D721Med (cell line): ENCODE results near the gene TPI1.
"Not testable (repeated sequence)": the region's sequence is repeated elsewhere in the genome, so short reads cannot be mapped to it uniquely, and the experiment has no call there.

ENCODE experiments used
- DNase-seq: peaks from one replicate; pipeline ENCODE4 v3.0.0; 2011; ENCODE audit warnings: low spot score; ENCODE audit not compliant: insufficient read length
- FAIRE-seq: peaks from 2 replicates; lab custom pipeline; 2011; peaks lifted over from hg19 to GRCh38; lab: Jason Lieb, UNC
- CTCF ChIP-seq: IDR thresholded peaks from 2 replicates; pipeline ENCODE4 v1.5.1; 2012; ENCODE audit warnings: mild to moderate bottlenecking, control low read depth; ENCODE audit not compliant: insufficient read depth; ENCODE audit errors: missing control alignments

TPI1 gene

GRCh38 chr12:6883252-6883651, 15.9 kb downstream of the TPI1 start:
- DNase-seq (no peak), FAIRE-seq (no peak)
- no peak for TF ChIP-seq CTCF

- FAIRE-seq (no peak), DNase-seq (no peak)
- TF ChIP-seq CTCF, result no peak
Measured at GRCh38 chr12:6883683-6884082, 16.4 kb downstream of the TPI1 start.

GRCh38 chr12:6884539-6884938, 17.2 kb downstream of the TPI1 start:
- TF ChIP-seq CTCF, result no peak
- DNase-seq (no peak), FAIRE-seq (no peak)

GRCh38 chr12:6886206-6886999, 19.1 kb downstream of the TPI1 start:
- FAIRE-seq, DNase-seq: not testable (repeated sequence)

- no peak for DNase-seq
Measured at GRCh38 chr12:6887460-6887859, 20.1 kb downstream of the TPI1 start.

GRCh38 chr12:6888360-6888759, 21.0 kb downstream of the TPI1 start:
- TF ChIP-seq CTCF, result no peak
- FAIRE-seq (no peak), DNase-seq (no peak)

More at GRCh38 chr12:6887460-6887859, 20.1 kb downstream of the TPI1 start:
- TF ChIP-seq CTCF, result no peak
- no peak for FAIRE-seq

- not testable (repeated sequence) for DNase-seq, FAIRE-seq
Measured at GRCh38 chr12:6888794-6889193, 21.5 kb downstream of the TPI1 start.

- FAIRE-seq, DNase-seq: not testable (repeated sequence)
Measured at GRCh38 chr12:6889775-6890573, 22.6 kb downstream of the TPI1 start.
